ENCODE results near the gene PNRC2.

The PNRC2 gene

GRCh38 chr1:23959461-23960290, at the start of gene PNRC2:
PNRC2 (plus strand) TSS chr1:23959828; CDS start chr1:23961458, 1,630 bp downstream.
- peak within 1 kb of the TSS; percentile 50 for H2AFZ ChIP-seq (ENCODE audit: low read length, unreplicated experiment)
- H3K79me2 ChIP-seq (ENCODE audit: control insufficient read depth, insufficient read depth, low read length, unreplicated experiment): peaks cover 25% of the 10 kb centered on the region
- peaks cover 15% of the 10 kb centered on the region for H3K36me3 ChIP-seq (ENCODE audit: insufficient read depth, low read length)
- peaks cover 18% of the 10 kb centered on the region for H3K4me1 ChIP-seq (ENCODE audit: control insufficient read depth, insufficient read depth, low read length, unreplicated experiment)
- peak within 1 kb of the TSS; percentile 94 for H3K27ac ChIP-seq (ENCODE audit: low read depth, low read length)
- peak within 1 kb of the TSS; percentile 92 for H3K4me3 ChIP-seq (ENCODE audit: low read depth, low read length)
- no peaks in the 10 kb centered on the region for H3K27me3 ChIP-seq (ENCODE audit: insufficient read depth, low read length)

- Histone ChIP-seq H3K27me3 (ENCODE audit: insufficient read depth, low read length) (peaks cover 14% of the 10 kb centered on the region), H3K79me2 (ENCODE audit: control insufficient read depth, insufficient read depth, low read length, unreplicated experiment) (no peaks in the 10 kb centered on the region), H3K27ac (ENCODE audit: low read depth, low read length) (no peak overlapping the region), H3K4me3 (ENCODE audit: low read depth, low read length) (no peak overlapping the region), H3K4me1 (ENCODE audit: control insufficient read depth, insufficient read depth, low read length, unreplicated experiment) (no peaks in the 10 kb centered on the region), H2AFZ (ENCODE audit: low read length, unreplicated experiment) (no peak overlapping the region), H3K36me3 (ENCODE audit: insufficient read depth, low read length) (no peaks in the 10 kb centered on the region)
Measured at GRCh38 chr1:23910144-23910543, 49.5 kb upstream of the PNRC2 start.

DNA sequence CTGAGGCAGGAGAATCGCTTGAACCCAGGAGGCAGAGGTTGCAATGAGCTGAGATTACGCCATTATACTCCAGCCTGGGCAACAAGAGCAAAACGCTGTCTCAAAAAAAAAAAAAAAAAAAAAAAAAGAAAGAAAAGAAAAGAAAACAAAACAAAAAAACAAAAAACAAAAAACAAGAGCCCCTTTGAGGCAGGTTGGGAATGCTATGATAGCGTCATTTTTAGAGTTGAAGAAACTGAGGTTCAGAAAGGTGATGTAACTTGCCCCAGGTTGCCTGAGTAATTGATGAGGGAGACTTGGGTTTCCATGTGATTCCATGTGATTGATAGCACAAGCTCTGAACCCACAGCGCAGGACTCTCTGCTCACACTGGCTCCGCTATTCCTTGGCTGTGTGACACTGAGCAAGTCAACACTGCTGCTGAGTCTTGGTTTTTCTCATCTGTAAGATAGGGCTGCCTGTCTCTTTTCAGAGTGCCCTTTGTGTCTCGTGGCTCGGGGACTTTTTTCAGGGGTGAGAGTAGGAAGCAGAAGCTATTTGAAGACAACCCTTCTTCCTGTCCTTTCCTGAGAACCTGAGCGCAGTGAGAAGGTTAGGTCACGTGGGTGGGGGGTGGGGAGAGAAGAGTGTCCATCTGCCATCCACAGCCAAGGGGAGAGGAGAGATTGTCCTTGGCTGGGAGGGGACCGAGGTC, 48.9 kb upstream of the PNRC2 start:
- no peak overlapping the region for H2AFZ ChIP-seq (ENCODE audit: low read length, unreplicated experiment)
- no peaks in the 10 kb centered on the region for H3K79me2 ChIP-seq (ENCODE audit: control insufficient read depth, insufficient read depth, low read length, unreplicated experiment)
- no peak overlapping the region for H3K27ac ChIP-seq (ENCODE audit: low read depth, low read length)
- H3K36me3 ChIP-seq (ENCODE audit: insufficient read depth, low read length): no peaks in the 10 kb centered on the region
- peaks cover 14% of the 10 kb centered on the region for H3K27me3 ChIP-seq (ENCODE audit: insufficient read depth, low read length)
- H3K4me3 ChIP-seq (ENCODE audit: low read depth, low read length): no peak overlapping the region
- no peaks in the 10 kb centered on the region for H3K4me1 ChIP-seq (ENCODE audit: control insufficient read depth, insufficient read depth, low read length, unreplicated experiment)

DNA sequence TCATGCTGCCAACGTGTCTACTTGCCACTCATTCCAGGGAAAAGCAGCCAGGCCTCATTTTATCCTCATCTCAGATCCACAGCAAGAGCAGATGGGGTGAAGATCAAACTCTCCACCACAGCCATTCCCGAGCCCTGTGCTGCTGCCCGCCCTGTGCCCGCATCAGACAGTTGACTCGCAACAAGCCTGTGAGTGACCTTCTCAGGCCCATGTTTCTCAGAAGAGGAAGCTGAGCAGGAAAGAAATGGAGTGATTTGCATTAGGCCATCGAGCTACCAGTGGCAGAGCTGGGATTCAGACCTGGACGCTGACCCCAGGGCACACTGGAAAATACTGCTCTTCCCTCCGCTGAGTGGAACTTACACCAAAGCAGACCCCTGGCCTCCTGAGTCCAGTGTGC, 47.7 kb upstream of the PNRC2 start:
- Histone ChIP-seq H3K27me3 (ENCODE audit: insufficient read depth, low read length) (peaks cover 14% of the 10 kb centered on the region), H3K4me3 (ENCODE audit: low read depth, low read length) (no peak overlapping the region), H3K36me3 (ENCODE audit: insufficient read depth, low read length) (no peaks in the 10 kb centered on the region), H3K79me2 (ENCODE audit: control insufficient read depth, insufficient read depth, low read length, unreplicated experiment) (no peaks in the 10 kb centered on the region), H2AFZ (ENCODE audit: low read length, unreplicated experiment) (no peak overlapping the region), H3K4me1 (ENCODE audit: control insufficient read depth, insufficient read depth, low read length, unreplicated experiment) (no peaks in the 10 kb centered on the region), H3K27ac (ENCODE audit: low read depth, low read length) (no peak overlapping the region)

DNA sequence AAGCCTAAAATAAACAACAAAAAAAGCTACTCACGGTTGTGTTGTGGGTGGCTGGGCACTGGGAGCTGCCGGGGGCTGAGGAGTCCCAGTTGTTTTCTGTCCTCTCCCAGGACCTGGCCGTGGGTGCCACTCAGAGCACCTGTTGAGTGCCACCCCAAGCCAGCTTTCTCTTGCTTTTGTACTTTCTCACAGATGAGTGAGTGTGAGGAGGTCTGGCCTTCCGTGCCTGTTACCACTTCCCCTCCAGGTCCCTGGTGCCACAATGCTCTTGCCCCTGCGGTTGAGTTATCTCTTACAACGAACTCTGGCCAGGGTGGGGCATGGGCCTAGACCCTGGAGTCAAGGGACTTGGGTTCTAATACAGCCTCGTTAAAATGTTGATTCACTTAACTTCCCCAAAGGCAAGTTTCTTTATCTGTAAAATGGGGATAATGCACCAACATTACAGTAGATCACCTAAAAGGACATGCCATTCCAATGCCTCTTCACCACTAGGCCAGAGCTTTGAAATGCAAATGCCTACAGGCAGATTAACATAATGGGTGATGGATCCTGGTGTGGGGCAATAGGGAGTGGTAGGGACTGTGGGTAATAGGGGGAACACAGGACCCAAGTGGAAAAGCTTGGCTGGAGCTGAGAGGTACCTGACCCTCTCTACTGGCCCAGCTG, 46.3 kb upstream of the PNRC2 start, which contains the start of gene CNR2:
Gene CNR2 (minus strand): TSS at position 151 of the 669 bp plus-strand sequence. CDS start 37,745 bp downstream, outside the sequence.
- no peaks in the 10 kb centered on the region for H3K4me1 ChIP-seq (ENCODE audit: control insufficient read depth, insufficient read depth, low read length, unreplicated experiment)
- no peak within 1 kb of the TSS for H2AFZ ChIP-seq (ENCODE audit: low read length, unreplicated experiment)
- H3K36me3 ChIP-seq (ENCODE audit: insufficient read depth, low read length): no peaks in the 10 kb centered on the region
- H3K4me3 ChIP-seq (ENCODE audit: low read depth, low read length): no peak within 1 kb of the TSS
- H3K27ac ChIP-seq (ENCODE audit: low read depth, low read length): no peak within 1 kb of the TSS
- no peaks in the 10 kb centered on the region for H3K79me2 ChIP-seq (ENCODE audit: control insufficient read depth, insufficient read depth, low read length, unreplicated experiment)
- H3K27me3 ChIP-seq (ENCODE audit: insufficient read depth, low read length): peaks cover 14% of the 10 kb centered on the region

GRCh38 chr1:23914921-23915320, 44.7 kb upstream of the PNRC2 start:
- Histone ChIP-seq H3K4me3 (ENCODE audit: low read depth, low read length) (no peak overlapping the region), H3K36me3 (ENCODE audit: insufficient read depth, low read length) (no peaks in the 10 kb centered on the region), H3K27me3 (ENCODE audit: insufficient read depth, low read length) (no peaks in the 10 kb centered on the region; the same call in 1 of the 2 replicates), H3K79me2 (ENCODE audit: control insufficient read depth, insufficient read depth, low read length, unreplicated experiment) (no peaks in the 10 kb centered on the region), H2AFZ (ENCODE audit: low read length, unreplicated experiment) (no peak overlapping the region), H3K27ac (ENCODE audit: low read depth, low read length) (no peak overlapping the region), H3K4me1 (ENCODE audit: control insufficient read depth, insufficient read depth, low read length, unreplicated experiment) (no peaks in the 10 kb centered on the region)

DNA sequence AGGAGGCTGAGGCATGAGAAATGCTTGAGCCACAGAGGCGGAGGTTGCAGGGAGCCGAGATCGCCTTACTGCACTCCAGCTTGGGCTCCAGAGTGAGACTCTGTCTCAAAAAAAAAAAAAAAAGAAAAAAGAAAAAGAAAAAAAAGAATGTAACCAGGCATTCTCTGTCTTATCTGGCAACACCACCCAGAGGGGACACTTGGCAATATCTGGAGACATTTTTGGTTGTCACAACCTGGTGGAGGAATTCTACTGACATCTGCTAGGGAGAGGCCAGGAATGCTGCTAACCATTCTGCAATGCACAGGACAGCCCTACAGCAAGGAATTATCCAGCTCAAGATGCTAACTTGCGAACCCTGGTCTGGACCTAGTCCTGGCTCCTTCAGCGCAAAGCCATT, 44.2 kb upstream of the PNRC2 start:
- Histone ChIP-seq H3K27me3 (ENCODE audit: insufficient read depth, low read length) (no peaks in the 10 kb centered on the region; the same call in 1 of the 2 replicates), H3K79me2 (ENCODE audit: control insufficient read depth, insufficient read depth, low read length, unreplicated experiment) (no peaks in the 10 kb centered on the region), H3K4me3 (ENCODE audit: low read depth, low read length) (no peak overlapping the region), H2AFZ (ENCODE audit: low read length, unreplicated experiment) (no peak overlapping the region), H3K27ac (ENCODE audit: low read depth, low read length) (no peak overlapping the region), H3K4me1 (ENCODE audit: control insufficient read depth, insufficient read depth, low read length, unreplicated experiment) (no peaks in the 10 kb centered on the region), H3K36me3 (ENCODE audit: insufficient read depth, low read length) (no peaks in the 10 kb centered on the region)

- Histone ChIP-seq H3K4me1 (ENCODE audit: control insufficient read depth, insufficient read depth, low read length, unreplicated experiment) (no peaks in the 10 kb centered on the region), H3K27ac (ENCODE audit: low read depth, low read length) (no peak overlapping the region), H3K79me2 (ENCODE audit: control insufficient read depth, insufficient read depth, low read length, unreplicated experiment) (no peaks in the 10 kb centered on the region), H3K4me3 (ENCODE audit: low read depth, low read length) (no peak overlapping the region), H2AFZ (ENCODE audit: low read length, unreplicated experiment) (no peak overlapping the region), H3K27me3 (ENCODE audit: insufficient read depth, low read length) (no peaks in the 10 kb centered on the region), H3K36me3 (ENCODE audit: insufficient read depth, low read length) (no peaks in the 10 kb centered on the region)
Measured at GRCh38 chr1:23916209-23917131, 43.2 kb upstream of the PNRC2 start.

GRCh38 chr1:23922321-23922943, 37.2 kb upstream of the PNRC2 start:
- no peaks in the 10 kb centered on the region for H3K4me1 ChIP-seq (ENCODE audit: control insufficient read depth, insufficient read depth, low read length, unreplicated experiment)
- H3K36me3 ChIP-seq (ENCODE audit: insufficient read depth, low read length): no peaks in the 10 kb centered on the region

More at GRCh38 chr1:23922321-23922943, 37.2 kb upstream of the PNRC2 start:
- Histone ChIP-seq H3K79me2 (ENCODE audit: control insufficient read depth, insufficient read depth, low read length, unreplicated experiment) (no peaks in the 10 kb centered on the region), H3K4me3 (ENCODE audit: low read depth, low read length) (no peak overlapping the region), H3K27ac (ENCODE audit: low read depth, low read length) (no peak overlapping the region), H2AFZ (ENCODE audit: low read length, unreplicated experiment) (no peak overlapping the region), H3K27me3 (ENCODE audit: insufficient read depth, low read length) (no peaks in the 10 kb centered on the region)
